Left lung (tissue), 10 donors: ENCODE measurements around the gene IRF2BP2. TPM values are rescaled to one million over a fixed set of nuclear protein-coding genes. Genes with fewer than 3 reads are reported as not detected.
A peak's percentile ranks its signal among the peaks of the same experiment; 100 is the strongest.

ENCODE experiments used
- ATAC-seq: fragments of 200-7000 bp; cut with Tn5 transposase; one replicate; pipeline ENCODE4 v1.9.1; 2020; ENCODE audit warnings: moderate library complexity
- DNase-seq, 4 donors: peaks; one replicate each; pipeline ENCODE4 v3.0.0-alpha.2; 2013 to 2020
- H3K27ac ChIP-seq, 2 donors: fragments of 200-600 bp; sonication (generic) in 1 of 2; one replicate each; pipeline versions ENCODE4 v1.5.0 to v1.8.0; 2020 to 2021
- H3K27me3 ChIP-seq, 2 donors: fragments of 200-600 bp; sonication (generic) in 1 of 2; one replicate each; pipeline versions ENCODE4 v1.5.0 to v1.8.0; 2020 to 2021
- H3K36me3 ChIP-seq, 2 donors: fragments of 200-600 bp; sonication (generic) in 1 of 2; one replicate each; pipeline versions ENCODE4 v1.5.0 to v1.8.0; 2020 to 2021
- H3K4me1 ChIP-seq, 2 donors: fragments of 200-600 bp; one replicate each; pipeline ENCODE4 v1.8.0; 2021
- H3K4me3 ChIP-seq, 2 donors: fragments of 200-600 bp; sonication (generic) in 1 of 2; one replicate each; pipeline versions ENCODE4 v1.5.0 to v1.8.0; 2020 to 2021; ENCODE audit warnings: mild to moderate bottlenecking in 1 of 2
- H3K9me3 ChIP-seq, 2 donors: fragments of 200-600 bp; sonication (generic) in 1 of 2; one replicate each; pipeline versions ENCODE4 v1.5.0 to v1.8.0; 2020 to 2021
- intact Hi-C, 2 donors: fragments of 100-400 bp; cut with DNase I; formaldehyde crosslinking; loops; one replicate each; pipeline versions ENCODE4 v1.11.2 to v1.14.2; 2022
- polyA plus RNA-seq, 6 donors: library from polyadenylated mRNA; unstranded; fragments of 120-200 nt; gene quantifications; one replicate each; pipeline ENCODE4 v1.2.1, GENCODE V29; 2013; ENCODE audit not compliant: insufficient read length in 6 of 6
- total RNA-seq, 2 donors: library from RNA; stranded (reverse); fragmentation: NEBNext Ultra II Directional; extraction: Animal tissue kit (Norgen Biotek cat#: 25700); gene quantifications; one replicate each; pipeline ENCODE4 v1.2.1, GENCODE V29; 2021
- TF ChIP-seq, protein P1 (sequence below), 2 donors: fragments of 200-600 bp; sonication (generic) in 1 of 2; IDR thresholded peaks; one replicate each; pipeline versions ENCODE4 v1.5.0 to v1.8.0; 2021; ENCODE audit warnings: antibody characterized with exemption in 2 of 2
- donor health status: DM: no; HTN: yes; CAD: no.
- donor health status: DM: no; HTN: no; CAD: no.

The IRF2BP2 gene
- total and polyA plus RNA-seq, 8 donors = 114 to 236 (median 175) TPM

DNA sequence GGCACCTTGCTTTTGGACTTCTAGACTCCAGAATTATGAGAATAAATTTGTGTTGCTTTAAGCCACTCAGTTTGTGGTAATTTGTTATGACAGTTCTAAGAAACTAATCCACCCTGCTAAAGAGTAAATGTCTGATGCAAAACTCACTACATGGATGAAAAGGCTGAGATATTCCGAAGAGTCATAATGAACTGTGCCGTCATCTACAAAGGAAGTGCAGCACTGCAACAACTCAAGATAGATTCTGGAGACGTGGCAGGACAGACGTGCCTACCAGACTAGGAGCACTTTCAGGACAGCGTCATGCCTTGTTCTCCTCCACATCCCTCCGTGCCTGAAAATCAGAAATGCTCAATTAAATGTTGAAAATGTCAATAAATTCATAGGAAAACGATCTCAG, 24.4 kb upstream of the IRF2BP2 start:
- TF ChIP-seq, protein P1, sequence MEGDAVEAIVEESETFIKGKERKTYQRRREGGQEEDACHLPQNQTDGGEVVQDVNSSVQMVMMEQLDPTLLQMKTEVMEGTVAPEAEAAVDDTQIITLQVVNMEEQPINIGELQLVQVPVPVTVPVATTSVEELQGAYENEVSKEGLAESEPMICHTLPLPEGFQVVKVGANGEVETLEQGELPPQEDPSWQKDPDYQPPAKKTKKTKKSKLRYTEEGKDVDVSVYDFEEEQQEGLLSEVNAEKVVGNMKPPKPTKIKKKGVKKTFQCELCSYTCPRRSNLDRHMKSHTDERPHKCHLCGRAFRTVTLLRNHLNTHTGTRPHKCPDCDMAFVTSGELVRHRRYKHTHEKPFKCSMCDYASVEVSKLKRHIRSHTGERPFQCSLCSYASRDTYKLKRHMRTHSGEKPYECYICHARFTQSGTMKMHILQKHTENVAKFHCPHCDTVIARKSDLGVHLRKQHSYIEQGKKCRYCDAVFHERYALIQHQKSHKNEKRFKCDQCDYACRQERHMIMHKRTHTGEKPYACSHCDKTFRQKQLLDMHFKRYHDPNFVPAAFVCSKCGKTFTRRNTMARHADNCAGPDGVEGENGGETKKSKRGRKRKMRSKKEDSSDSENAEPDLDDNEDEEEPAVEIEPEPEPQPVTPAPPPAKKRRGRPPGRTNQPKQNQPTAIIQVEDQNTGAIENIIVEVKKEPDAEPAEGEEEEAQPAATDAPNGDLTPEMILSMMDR (IDR thresholded peaks at IDR 0.05) = no peak
- intact Hi-C loops = no loop called here
- ATAC-seq = no peak

DNA sequence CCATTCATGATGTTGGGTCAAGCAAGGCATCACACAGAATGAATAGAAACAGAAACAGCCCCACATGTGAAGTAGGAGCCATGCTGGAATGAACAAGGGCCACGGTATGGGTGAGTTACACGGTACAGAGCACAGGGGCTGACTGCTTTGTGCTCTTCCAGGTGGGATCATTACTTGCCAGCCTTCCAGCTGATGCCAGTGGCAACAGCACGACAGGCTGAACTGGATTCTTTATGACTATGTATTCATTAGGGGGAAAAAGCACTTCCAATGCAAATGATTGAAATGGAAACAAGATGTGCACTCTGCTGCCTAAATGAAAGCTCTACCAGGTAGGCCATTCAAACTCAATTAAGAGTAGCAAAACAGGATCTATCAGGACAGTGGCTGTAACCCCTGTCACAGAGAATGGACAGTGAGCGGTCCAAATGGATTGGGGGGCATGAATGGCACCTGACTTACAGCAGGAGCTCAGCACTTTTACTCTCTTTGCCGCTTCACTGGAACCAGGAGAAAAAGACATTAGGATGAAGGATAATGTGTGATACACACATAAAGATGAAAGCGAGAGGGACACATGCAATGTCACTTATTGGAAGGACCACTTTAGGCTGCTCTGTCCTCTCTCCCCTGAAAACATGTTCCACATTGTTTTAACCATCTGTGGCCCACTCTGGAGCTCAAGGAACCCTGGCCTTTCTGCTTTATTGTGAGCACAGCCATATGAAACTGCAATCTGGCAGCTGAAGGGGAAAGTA, 23.4 kb upstream of the IRF2BP2 start:
- ATAC-seq (no peak), DNase-seq (no peak)
- Histone ChIP-seq H3K27me3 (no peaks in the 10 kb centered on the region), H3K4me3 (no peak overlapping the region), H3K36me3 (no peaks in the 10 kb centered on the region), H3K4me1 (peaks cover 0 to 4% of the 10 kb centered on the region in 2 donors), H3K27ac (no peak overlapping the region), H3K9me3 (no peaks in the 10 kb centered on the region)
- TF ChIP-seq, protein P1 (IDR thresholded peaks at IDR 0.05) = no peak
- intact Hi-C loops = no loop called here

More for the DNA sequence above, 24.4 kb upstream of the IRF2BP2 start:
- H3K36me3 ChIP-seq = no peaks in the 10 kb centered on the region
- H3K4me1 ChIP-seq = peaks cover 0 to 4% of the 10 kb centered on the region in 2 donors
- no peak overlapping the region for H3K27ac ChIP-seq
- no peak for DNase-seq
- no peak overlapping the region for H3K4me3 ChIP-seq
- H3K9me3 ChIP-seq = no peaks in the 10 kb centered on the region
- no peaks in the 10 kb centered on the region for H3K27me3 ChIP-seq

DNA sequence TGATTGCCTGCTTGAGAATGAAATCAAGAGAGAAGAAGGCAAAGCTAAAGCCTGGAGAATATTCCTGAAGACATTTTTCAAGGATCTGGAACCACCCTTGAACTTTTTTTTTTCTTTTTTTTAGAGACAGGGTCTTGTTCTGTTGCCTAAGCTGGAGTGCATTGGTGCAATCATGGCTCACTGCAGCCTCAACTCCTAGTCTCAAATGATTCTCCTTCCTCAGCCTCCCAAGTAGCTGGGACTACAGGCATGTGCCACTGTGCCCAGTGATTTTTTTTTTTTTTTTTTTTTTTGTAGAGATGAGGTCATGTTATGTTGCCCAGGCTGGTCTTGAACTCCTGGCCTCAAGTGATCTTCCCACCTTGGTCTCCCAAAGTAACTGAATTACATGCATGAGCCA, 22.2 kb upstream of the IRF2BP2 start:
- Histone ChIP-seq H3K4me3 (no peak overlapping the region), H3K36me3 (no peaks in the 10 kb centered on the region), H3K27me3 (no peaks in the 10 kb centered on the region), H3K9me3 (no peaks in the 10 kb centered on the region), H3K27ac (peak overlapping the region; percentile 5 to 28), H3K4me1 (peaks cover 0 to 6% of the 10 kb centered on the region in 2 donors)
- intact Hi-C loops = no loop called here
- no peak for ATAC-seq
- no peak for DNase-seq
- TF ChIP-seq, protein P1 (IDR thresholded peaks at IDR 0.05) = no peak

DNA sequence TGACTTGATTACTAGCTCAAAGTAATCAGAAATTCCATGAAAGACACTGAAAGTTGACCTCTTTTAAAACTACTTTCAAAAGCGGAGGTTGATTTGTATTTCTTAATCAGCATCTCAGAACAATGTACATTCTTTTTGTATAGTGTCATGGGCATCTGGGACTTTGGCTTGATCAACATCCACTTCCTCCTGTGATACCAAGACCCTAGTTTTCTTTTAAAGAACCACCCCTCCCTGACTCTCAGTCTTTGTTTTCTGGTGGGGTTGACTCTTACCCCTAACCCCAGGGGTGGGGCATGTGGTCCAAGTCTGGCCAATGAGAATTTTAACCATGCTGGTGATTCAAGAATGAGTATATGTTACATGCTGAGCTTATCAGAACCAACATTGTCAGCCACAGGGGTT, 21.7 kb upstream of the IRF2BP2 start:
- Histone ChIP-seq H3K4me3 (no peak overlapping the region), H3K27ac (peak overlapping the region; percentile 5 to 28), H3K4me1 (peaks cover 0 to 6% of the 10 kb centered on the region in 2 donors), H3K9me3 (no peaks in the 10 kb centered on the region), H3K27me3 (no peaks in the 10 kb centered on the region), H3K36me3 (no peaks in the 10 kb centered on the region)
- intact Hi-C loops = no loop called here
- TF ChIP-seq, protein P1 (IDR thresholded peaks at IDR 0.05) = no peak
- DNase-seq (no peak), ATAC-seq (peak; percentile 54)

DNA sequence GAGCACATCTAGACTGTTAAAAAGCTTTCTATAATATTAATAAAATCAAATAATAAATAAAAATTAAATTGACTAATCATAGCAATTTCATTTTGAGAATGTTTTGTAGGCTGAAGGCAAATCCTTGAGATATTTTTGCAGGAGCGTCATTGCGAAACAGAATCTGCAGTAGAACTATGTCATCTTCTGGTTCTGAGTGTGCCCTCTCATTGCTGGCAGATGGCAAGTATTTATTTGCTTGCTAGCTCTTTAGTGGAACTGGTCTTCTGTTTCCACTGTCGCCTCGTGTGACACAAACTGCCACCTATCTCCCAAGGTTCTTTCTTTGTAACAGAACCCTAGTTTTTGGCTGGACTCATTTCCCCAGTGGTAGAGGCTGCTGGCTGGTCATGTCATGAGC, 19.0 kb upstream of the IRF2BP2 start:
- no peak overlapping the region for H3K4me3 ChIP-seq
- H3K4me1 ChIP-seq = peaks cover 9 to 12% of the 10 kb centered on the region in 2 donors
- no peak overlapping the region for H3K27ac ChIP-seq
- DNase-seq (no peak), ATAC-seq (no peak)
- no peaks in the 10 kb centered on the region for H3K9me3 ChIP-seq
- H3K27me3 ChIP-seq = no peaks in the 10 kb centered on the region
- intact Hi-C loops = no loop called here
- TF ChIP-seq, protein P1 (IDR thresholded peaks at IDR 0.05) = no peak
- no peaks in the 10 kb centered on the region for H3K36me3 ChIP-seq
